Coronary artery (tissue), 2 donors: ENCODE data around the gene TST.

Experiments
- DNase-seq: peaks from one replicate; pipeline ENCODE4 v3.0.0-alpha.2; 2017; ENCODE audit warnings: low spot score
- H3K27ac ChIP-seq, 2 donors: fragments of 200-600 bp; sonication (generic); one replicate each; pipeline ENCODE4 v1.5.1; 2016 to 2019
- H3K4me3 ChIP-seq: fragments of 200-600 bp; sonication (generic); 2 replicates; pipeline ENCODE4 v1.5.1; 2016; ENCODE audit warnings: mild to moderate bottlenecking, moderate library complexity
- TF ChIP-seq, protein P1 (sequence below): fragments of 200-600 bp; sonication (generic); IDR thresholded peaks from one replicate; pipeline ENCODE4 v1.5.1; 2019; ENCODE audit warnings: antibody characterized with exemption

Gene TST

DNA sequence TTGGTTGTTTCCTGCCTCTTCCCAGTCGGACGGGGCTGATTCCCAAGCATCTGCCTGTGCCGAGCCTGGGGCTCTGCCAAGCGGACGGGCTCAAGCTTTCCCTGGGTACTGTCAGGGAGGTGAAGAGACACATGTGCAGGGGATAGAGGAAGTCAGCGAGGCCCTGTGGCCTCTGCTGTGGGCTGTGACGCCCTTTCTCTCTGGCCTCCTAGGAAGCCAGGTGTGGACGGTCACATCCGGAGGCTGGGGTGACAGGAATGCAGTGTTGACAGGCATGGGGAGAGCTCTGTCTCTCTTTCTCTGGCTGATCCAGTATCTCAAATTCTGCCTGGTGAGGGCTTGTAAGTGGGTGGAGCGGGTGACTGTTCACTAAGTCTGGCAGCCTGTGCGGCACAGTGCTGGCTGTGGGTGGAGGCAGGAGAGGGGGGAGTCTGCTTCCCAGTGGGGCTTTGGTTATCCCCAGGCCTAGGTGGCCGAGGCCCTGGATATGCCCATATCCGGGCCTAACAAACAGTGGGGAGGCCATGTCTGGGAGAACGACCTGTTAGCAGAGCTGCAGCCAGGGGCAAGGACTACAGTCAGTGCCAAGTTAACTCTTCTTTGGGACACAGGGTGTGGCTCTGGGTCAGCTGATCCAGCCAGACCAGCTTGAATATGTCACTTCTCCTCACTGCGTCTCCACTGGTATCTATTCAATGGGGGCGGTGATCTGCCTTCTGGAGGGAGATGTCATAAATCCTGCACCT is 34.2 kb upstream of the TST start:
- TF ChIP-seq, protein P1, sequence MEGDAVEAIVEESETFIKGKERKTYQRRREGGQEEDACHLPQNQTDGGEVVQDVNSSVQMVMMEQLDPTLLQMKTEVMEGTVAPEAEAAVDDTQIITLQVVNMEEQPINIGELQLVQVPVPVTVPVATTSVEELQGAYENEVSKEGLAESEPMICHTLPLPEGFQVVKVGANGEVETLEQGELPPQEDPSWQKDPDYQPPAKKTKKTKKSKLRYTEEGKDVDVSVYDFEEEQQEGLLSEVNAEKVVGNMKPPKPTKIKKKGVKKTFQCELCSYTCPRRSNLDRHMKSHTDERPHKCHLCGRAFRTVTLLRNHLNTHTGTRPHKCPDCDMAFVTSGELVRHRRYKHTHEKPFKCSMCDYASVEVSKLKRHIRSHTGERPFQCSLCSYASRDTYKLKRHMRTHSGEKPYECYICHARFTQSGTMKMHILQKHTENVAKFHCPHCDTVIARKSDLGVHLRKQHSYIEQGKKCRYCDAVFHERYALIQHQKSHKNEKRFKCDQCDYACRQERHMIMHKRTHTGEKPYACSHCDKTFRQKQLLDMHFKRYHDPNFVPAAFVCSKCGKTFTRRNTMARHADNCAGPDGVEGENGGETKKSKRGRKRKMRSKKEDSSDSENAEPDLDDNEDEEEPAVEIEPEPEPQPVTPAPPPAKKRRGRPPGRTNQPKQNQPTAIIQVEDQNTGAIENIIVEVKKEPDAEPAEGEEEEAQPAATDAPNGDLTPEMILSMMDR, result no peak
- no peak overlapping the region for H3K4me3 ChIP-seq
- no peak overlapping the region for H3K27ac ChIP-seq
- no peak for DNase-seq

DNA sequence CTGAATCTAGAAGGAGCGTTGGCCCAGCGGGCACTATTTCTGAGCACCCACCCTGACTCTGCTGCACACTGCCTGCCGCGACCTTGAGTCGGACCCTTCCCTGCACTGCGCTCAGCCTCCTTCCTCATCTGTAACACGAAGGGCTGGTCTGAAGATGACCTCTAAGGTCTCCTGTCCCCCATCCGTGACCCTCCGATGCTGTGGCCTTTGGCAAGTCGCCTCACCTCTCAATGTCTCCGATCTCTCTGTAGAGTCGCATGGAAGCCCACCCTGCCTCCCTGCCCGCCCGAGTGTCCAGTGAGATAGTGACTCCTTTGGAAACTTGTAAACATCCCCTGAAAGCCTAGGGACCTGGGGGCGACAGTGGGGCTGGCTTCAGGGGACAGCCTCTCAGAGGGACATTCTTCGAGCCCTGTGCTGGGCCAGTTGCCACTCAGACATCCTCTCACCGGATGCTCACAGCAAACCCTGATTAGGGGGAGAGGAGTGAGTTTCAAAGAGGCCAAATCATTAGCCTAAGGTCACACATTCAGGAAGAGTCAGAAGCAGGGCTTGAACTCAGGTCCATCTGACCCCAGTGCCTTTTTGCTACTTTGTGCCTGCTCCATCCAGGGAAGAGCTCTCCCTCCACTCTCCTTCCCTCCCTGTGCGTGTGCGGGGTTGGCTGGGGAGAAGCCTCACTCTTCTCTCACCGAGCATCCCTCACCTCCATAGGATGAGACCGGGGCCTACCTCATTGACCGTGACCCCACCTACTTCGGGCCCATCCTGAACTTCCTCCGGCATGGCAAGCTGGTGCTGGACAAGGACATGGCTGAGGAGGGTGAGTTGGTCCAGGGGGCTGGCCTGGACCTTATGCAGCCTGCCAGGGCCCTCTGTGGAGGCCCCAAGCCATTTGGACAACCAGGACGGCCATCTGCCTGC is 33.4 kb upstream of the TST start:
- DNase-seq, result no peak
- peak overlapping the region; percentile 88 for H3K4me3 ChIP-seq

DNA sequence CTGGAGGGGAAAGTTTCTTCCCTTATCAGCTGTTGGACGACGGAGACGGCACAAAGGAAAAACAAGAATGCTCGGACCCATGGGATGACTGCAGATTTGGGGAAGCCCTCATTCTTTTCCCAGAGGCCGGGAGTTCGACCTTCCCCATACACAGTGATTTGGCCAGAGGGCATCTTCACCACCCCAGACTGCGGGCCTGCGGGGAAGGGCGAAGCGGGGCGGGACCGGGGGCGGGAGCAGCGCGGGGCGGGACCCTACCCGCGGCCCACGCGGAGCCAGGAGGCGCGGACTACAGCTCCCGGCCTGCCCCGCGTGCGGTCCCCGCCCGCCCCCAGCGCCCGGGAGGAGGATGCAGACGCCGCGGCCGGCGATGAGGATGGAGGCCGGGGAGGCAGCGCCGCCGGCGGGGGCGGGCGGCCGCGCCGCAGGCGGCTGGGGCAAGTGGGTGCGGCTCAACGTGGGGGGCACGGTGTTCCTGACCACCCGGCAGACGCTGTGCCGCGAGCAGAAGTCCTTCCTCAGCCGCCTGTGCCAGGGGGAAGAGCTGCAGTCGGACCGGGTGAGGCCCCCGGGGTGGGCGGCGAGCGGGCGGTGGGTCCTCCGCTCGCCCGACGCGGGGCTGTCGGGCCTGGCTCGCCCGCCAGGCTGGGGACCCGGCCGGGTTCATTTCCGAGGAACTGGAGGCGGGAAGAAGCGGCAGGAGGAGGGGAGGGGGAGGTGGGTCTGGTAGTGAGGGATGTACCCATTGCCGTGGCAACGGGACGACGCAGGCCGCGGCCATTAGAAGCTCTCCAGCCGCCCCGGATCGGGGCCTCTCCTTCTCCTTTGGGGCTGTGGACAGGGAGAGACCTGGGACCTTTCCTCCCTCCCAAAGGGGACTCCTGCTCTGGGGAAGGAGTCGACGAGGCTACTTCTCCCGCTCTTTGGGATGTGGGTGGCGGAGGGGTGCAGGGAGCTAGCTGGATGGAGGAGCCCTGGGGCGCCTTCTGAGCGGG is 32.4 kb upstream of the TST start, which contains the start of gene KCTD17:
Gene KCTD17, plus strand, starts transcription at position 352 of the 995 bp plus-strand sequence. Its CDS starts 19 bp downstream, at position 371.
- Histone ChIP-seq H3K4me3 (peak within 1 kb of the TSS; percentile 88), H3K27ac (peak within 1 kb of the TSS in 1 of 2 donors; percentile 60)
- DNase-seq, result no peak
- TF ChIP-seq, protein P1, result no peak

More for the DNA sequence above, 33.4 kb upstream of the TST start:
- TF ChIP-seq, protein P1, result no peak
- H3K27ac ChIP-seq, result no peak overlapping the region

DNA sequence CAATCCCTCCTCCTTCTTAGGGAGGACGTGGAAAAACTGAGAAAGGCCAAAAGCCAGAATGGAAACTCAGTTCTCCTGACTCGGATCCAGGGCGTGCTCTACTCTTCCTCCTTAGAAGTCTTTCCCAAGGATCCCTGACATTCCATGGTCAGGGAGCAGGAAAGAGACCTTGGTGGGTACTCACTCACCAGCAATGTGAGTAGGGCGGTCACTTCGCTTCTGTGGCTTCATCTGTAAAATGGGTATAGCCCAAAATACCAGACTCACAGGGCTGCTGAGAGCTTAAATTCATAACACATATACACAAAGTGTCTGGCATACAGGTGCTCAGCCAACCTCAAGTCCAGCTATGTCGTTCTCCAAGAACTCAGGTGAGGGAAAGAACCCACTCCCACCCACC is 31.7 kb upstream of the TST start:
- TF ChIP-seq, protein P1, result no peak
- DNase-seq, result no peak
- Histone ChIP-seq H3K27ac (peak overlapping the region in 1 of 2 donors; percentile 60), H3K4me3 (peak overlapping the region; percentile 88)

DNA sequence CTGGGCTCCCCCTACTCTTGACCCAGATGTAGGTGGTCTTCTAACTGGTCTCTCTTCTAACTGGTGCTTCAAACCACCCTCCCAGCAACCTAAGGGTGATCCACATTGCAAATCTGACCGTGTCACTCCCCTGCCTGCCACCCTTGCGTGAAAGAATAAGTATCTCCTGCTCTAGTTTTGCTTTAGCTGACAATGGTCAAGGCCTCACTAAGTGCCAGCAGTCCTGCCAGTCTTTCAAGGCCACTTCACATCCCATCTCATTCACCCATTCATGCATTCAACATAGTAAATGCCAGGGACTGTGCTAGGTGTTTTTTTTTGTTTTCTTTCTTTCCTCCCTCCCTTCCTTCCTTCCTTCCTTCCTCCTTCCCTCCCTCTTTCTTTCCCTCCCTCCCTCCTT is 30.0 kb upstream of the TST start:
- DNase-seq, result no peak
- TF ChIP-seq, protein P1, result no peak
- H3K27ac ChIP-seq, result no peak overlapping the region
- H3K4me3 ChIP-seq, result no peak overlapping the region

DNA sequence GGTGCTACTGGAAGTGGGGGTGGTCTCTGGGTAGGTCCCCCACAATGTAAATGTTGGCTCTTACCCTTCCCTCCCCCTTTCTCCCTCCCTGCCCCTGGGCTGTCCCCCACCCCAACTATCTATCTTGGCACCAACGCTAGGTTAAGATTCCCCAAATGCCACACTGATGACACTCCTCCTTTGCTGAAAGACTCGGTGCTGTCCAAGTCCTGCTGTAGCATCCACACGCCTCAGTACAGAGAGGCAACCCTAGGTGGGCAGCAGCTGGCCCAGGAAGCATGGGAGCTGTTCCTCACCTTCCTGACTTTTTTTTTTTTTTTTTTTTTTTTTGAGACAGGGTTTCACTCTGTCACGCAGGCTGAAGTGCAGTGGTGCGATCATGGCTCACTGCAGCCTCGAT is 28.9 kb upstream of the TST start:
- DNase-seq, result no peak
- no peak overlapping the region for H3K4me3 ChIP-seq

More for the DNA sequence above, 28.9 kb upstream of the TST start:
- no peak overlapping the region for H3K27ac ChIP-seq
- TF ChIP-seq, protein P1, result no peak
